Activated CD4-positive, alpha-beta T cell treated with anti-CD3 and anti-CD28 coated beads, Interleukin-2, amount 50 U/mL, for 48 hours (primary cell): ENCODE results near the gene AKAP1.

ENCODE experiments used
- DNase-seq, 2 experiments: peaks; one replicate each; pipeline ENCODE4 v3.0.0-alpha.2; 2020

AKAP1 gene

GRCh38 chr17:57135789-57136291, 50.8 kb downstream of the AKAP1 start:
- DNase-seq = no peak

GRCh38 chr17:57136355-57136754, 51.3 kb downstream of the AKAP1 start:
- no peak for DNase-seq

- no peak for DNase-seq
Observed at GRCh38 chr17:57138030-57138911, 53.2 kb downstream of the AKAP1 start.

- DNase-seq = no peak
Observed at GRCh38 chr17:57138956-57139576, 54.0 kb downstream of the AKAP1 start.

GRCh38 chr17:57140316-57140715, 55.3 kb downstream of the AKAP1 start:
- no peak for DNase-seq

GRCh38 chr17:57142925-57143324, 57.9 kb downstream of the AKAP1 start:
- no peak for DNase-seq

GRCh38 chr17:57143361-57143760, 58.3 kb downstream of the AKAP1 start:
- no peak for DNase-seq

GRCh38 chr17:57143919-57144318, 58.9 kb downstream of the AKAP1 start:
- no peak for DNase-seq

- no peak for DNase-seq
Observed at GRCh38 chr17:57144567-57144966, 59.5 kb downstream of the AKAP1 start.

- no peak for DNase-seq
Observed at GRCh38 chr17:57145347-57145746, 60.3 kb downstream of the AKAP1 start.

GRCh38 chr17:57146273-57146672, 61.2 kb downstream of the AKAP1 start:
- no peak for DNase-seq

- DNase-seq = no peak
Observed at GRCh38 chr17:57151798-57152197, 66.8 kb downstream of the AKAP1 start.

GRCh38 chr17:57152967-57153528, 68.0 kb downstream of the AKAP1 start:
- DNase-seq = no peak

GRCh38 chr17:57154921-57155320, 69.9 kb downstream of the AKAP1 start:
- no peak for DNase-seq

GRCh38 chr17:57158325-57158724, 73.3 kb downstream of the AKAP1 start:
- no peak for DNase-seq

- DNase-seq = no peak
Observed at GRCh38 chr17:57158795-57159194, 73.7 kb downstream of the AKAP1 start.

- no peak for DNase-seq
Observed at GRCh38 chr17:57160624-57161023, 75.6 kb downstream of the AKAP1 start.

- DNase-seq = no peak
Observed at GRCh38 chr17:57164814-57165213, 79.8 kb downstream of the AKAP1 start.

GRCh38 chr17:57165754-57166153, 80.7 kb downstream of the AKAP1 start:
- no peak for DNase-seq

- no peak for DNase-seq
Observed at GRCh38 chr17:57166803-57167202, 81.8 kb downstream of the AKAP1 start.

GRCh38 chr17:57168695-57169094, 83.6 kb downstream of the AKAP1 start:
- no peak for DNase-seq

GRCh38 chr17:57170866-57171265, 85.8 kb downstream of the AKAP1 start:
- DNase-seq = no peak
